Embryonic facial prominence (tissue), 1 donor: Measurements from ENCODE around the gene NIM1K.
"Not testable (repeated sequence)": the region's sequence is repeated elsewhere in the genome, so short reads cannot be mapped to it uniquely, and the experiment has no call there.

ENCODE experiments used
- DNase-seq: peaks from one replicate; pipeline ENCODE4 v3.0.0-alpha.2; 2016; ENCODE audit errors: extremely low spot score

NIM1K gene

GRCh38 chr5:43191740-43192557 lies at the start of gene NIM1K:
Gene NIM1K (plus strand): TSS chr5:43192225. CDS start chr5:43245776, 53,551 bp downstream.
- DNase-seq, result no peak

- no peak for DNase-seq
Measured at GRCh38 chr5:43145071-43145470, 47.0 kb upstream of the NIM1K start.

- no peak for DNase-seq
Measured at GRCh38 chr5:43146958-43147357, 45.1 kb upstream of the NIM1K start.

GRCh38 chr5:43148417-43148816 lies 43.6 kb upstream of the NIM1K start:
- DNase-seq, result no peak

GRCh38 chr5:43149231-43149630 lies 42.8 kb upstream of the NIM1K start:
- DNase-seq, result no peak

- no peak for DNase-seq
Measured at GRCh38 chr5:43150075-43150474, 42.0 kb upstream of the NIM1K start.

- no peak for DNase-seq
Measured at GRCh38 chr5:43150748-43151147, 41.3 kb upstream of the NIM1K start.

GRCh38 chr5:43152946-43153345 lies 39.1 kb upstream of the NIM1K start:
- no peak for DNase-seq

GRCh38 chr5:43154469-43154868 lies 37.6 kb upstream of the NIM1K start:
- no peak for DNase-seq

GRCh38 chr5:43155394-43156096 lies 36.5 kb upstream of the NIM1K start:
- no peak for DNase-seq

GRCh38 chr5:43156388-43156787 lies 35.6 kb upstream of the NIM1K start:
- no peak for DNase-seq

GRCh38 chr5:43157068-43157467 lies 35.0 kb upstream of the NIM1K start:
- no peak for DNase-seq

- DNase-seq, result no peak
Measured at GRCh38 chr5:43161244-43161643, 30.8 kb upstream of the NIM1K start.

- not testable (repeated sequence) for DNase-seq
Measured at GRCh38 chr5:43164801-43165200, 27.2 kb upstream of the NIM1K start.

GRCh38 chr5:43165323-43165722 lies 26.7 kb upstream of the NIM1K start:
- DNase-seq, result no peak

GRCh38 chr5:43168175-43168574 lies 23.9 kb upstream of the NIM1K start:
- no peak for DNase-seq

GRCh38 chr5:43171451-43171850 lies 20.6 kb upstream of the NIM1K start:
- DNase-seq, result no peak

- DNase-seq, result no peak
Measured at GRCh38 chr5:43171926-43172325, 20.1 kb upstream of the NIM1K start.

GRCh38 chr5:43172779-43173178 lies 19.2 kb upstream of the NIM1K start:
- DNase-seq, result no peak

GRCh38 chr5:43174586-43174985 lies 17.4 kb upstream of the NIM1K start:
- DNase-seq, result no peak

- no peak for DNase-seq
Measured at GRCh38 chr5:43179836-43180235, 12.2 kb upstream of the NIM1K start.

- no peak for DNase-seq
Measured at GRCh38 chr5:43182421-43182820, 9.6 kb upstream of the NIM1K start.

- DNase-seq, result not testable (repeated sequence)
Measured at GRCh38 chr5:43183101-43183500, 8.9 kb upstream of the NIM1K start.
